Natural killer cell treated with Interleukin-12 subunit alpha and Interleukin-12 subunit beta and Interleukin-15 and Interleukin-18, amount 100 ng/mL, for 72 hours (primary cell): ENCODE measurements around the gene BRDT. TPM values are rescaled to one million over a fixed set of nuclear protein-coding genes. Genes with fewer than 3 reads are reported as not detected.

ENCODE experiments used
- ATAC-seq, 2 donors: fragments of 150-1000 bp; cut with Tn5 transposase in 1 of 2; sonication (Bioruptor Pico), chemical (Tn5 transposase) in 1 of 2; 2 replicates each; pipeline ENCODE4 v1.10.0; 2021
- DNase-seq: peaks from one replicate; pipeline ENCODE4 v3.0.0; 2022; ENCODE audit warnings: low spot score
- H3K27ac Mint-ChIP-seq, 2 donors: 1 replicate in 1 of 2; 2 replicates in 1 of 2; pipeline ENCODE4 v1.8.0; 2022; ENCODE audit warnings: mixed read lengths in 2 of 2, mild to moderate bottlenecking in 1 of 2, moderate library complexity in 1 of 2
- H3K27me3 Mint-ChIP-seq, 2 donors: 1 replicate in 1 of 2; 2 replicates in 1 of 2; pipeline ENCODE4 v1.8.0; 2022; ENCODE audit warnings: mixed read lengths in 2 of 2
- H3K36me3 Mint-ChIP-seq: one replicate; pipeline ENCODE4 v1.8.0; 2022; ENCODE audit warnings: mixed read lengths
- H3K4me1 Mint-ChIP-seq, 2 donors: 1 replicate in 1 of 2; 2 replicates in 1 of 2; pipeline ENCODE4 v1.8.0; 2022; ENCODE audit warnings: low read depth in 2 of 2, mixed read lengths in 2 of 2, mild to moderate bottlenecking in 1 of 2
- H3K4me3 Mint-ChIP-seq: one replicate; pipeline ENCODE4 v1.8.0; 2022; ENCODE audit warnings: mixed read lengths
- H3K9me3 Mint-ChIP-seq: 2 replicates; pipeline ENCODE4 v1.8.0; 2022; ENCODE audit warnings: mixed read lengths
- total RNA-seq, 2 donors: library from RNA; stranded (reverse); gene quantifications; one replicate each; pipeline ENCODE4 v1.2.3, GENCODE V29; 2022

The BRDT gene
- total RNA-seq, 2 donors from 2014 or later: not detected

DNA sequence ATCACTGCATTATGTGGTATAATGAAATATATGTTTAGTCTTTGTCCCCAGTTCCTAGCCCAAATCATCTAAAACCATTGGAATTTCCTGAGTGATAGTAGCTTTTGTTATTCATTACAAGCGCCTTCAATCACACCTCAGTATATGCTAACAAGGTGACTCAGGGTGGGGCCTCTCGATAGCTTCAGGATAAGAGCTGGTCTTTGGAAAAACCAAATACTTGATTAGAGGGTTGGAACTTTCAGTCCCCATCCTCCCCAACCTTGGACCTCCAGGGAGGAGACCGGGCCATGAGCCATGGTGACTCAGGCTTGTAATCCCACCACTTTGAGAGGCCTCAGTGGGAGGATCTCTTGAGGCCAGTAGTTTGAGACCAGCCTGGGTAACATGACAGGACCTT, 5.1 kb upstream of the BRDT start:
- Mint-ChIP-seq H3K27me3 (peaks cover 0 to 4% of the 10 kb centered on the region in 2 donors), H3K36me3 (no peaks in the 10 kb centered on the region), H3K9me3 (no peaks in the 10 kb centered on the region), H3K4me1 (peaks cover 16 to 18% of the 10 kb centered on the region in 2 donors), H3K4me3 (no peak overlapping the region), H3K27ac (no peak overlapping the region)
- no peak for ATAC-seq
- no peak for DNase-seq

- H3K4me3 Mint-ChIP-seq: peak overlapping the region; percentile 78
- peak; percentile 45 to 52 for ATAC-seq
These were observed 1.1 kb upstream of the BRDT start for GRCh38 chr1:91948097-91948496.

DNA sequence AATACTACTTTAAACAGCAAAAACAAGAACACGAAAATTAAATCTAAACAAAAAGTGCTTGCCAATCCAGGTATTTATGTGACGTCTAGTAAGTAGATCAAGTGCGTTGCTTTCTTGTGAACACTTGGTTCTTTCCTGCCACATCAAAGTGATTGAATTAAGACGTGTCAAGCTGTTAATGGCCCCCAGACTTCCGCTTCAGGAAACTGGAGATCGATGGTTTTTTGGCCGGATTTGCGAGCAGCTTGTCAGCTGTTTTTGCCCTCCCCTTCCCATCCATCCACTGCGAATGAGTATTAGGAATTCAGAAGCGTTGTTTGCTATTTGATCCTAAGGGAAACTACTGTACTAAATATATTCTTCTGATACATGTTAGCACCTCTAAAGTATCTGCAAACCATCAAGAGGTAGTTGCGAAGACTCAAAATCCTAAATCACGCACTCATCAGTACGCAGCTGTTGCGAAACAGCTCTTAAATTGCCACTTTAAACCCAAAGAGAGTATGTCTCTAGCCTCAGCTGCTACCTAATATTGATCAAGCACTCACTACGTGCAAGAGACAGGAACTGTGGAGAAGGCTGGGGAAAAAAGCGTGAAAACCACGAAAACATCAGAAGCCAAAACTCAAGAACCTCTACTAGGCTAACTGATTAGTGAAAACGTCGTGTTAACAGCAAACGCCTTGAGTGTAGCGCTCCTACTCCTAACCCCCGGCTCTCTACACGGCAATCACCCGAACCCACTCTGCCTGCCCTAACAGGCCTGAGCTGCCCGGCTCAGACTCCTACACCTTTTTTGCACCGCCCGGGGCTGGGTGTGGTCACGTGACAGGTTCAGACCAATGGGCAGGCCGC, 473 bp upstream of the BRDT start:
- Mint-ChIP-seq H3K4me3 (peak overlapping the region; percentile 78), H3K36me3 (no peaks in the 10 kb centered on the region), H3K9me3 (no peaks in the 10 kb centered on the region), H3K27me3 (peaks cover 0 to 10% of the 10 kb centered on the region in 2 donors), H3K4me1 (peaks cover 20 to 21% of the 10 kb centered on the region in 2 donors), H3K27ac (peak overlapping the region; percentile 72 to 76)
- DNase-seq: peak; percentile 64
- peak; percentile 80 to 86 for ATAC-seq

More at GRCh38 chr1:91948097-91948496, 1.1 kb upstream of the BRDT start:
- no peak for DNase-seq
- H3K36me3 Mint-ChIP-seq: no peaks in the 10 kb centered on the region
- peaks cover 20 to 21% of the 10 kb centered on the region in 2 donors for H3K4me1 Mint-ChIP-seq
- peaks cover 0 to 10% of the 10 kb centered on the region in 2 donors for H3K27me3 Mint-ChIP-seq
- H3K27ac Mint-ChIP-seq: peak overlapping the region; percentile 72 to 76
- no peaks in the 10 kb centered on the region for H3K9me3 Mint-ChIP-seq

DNA sequence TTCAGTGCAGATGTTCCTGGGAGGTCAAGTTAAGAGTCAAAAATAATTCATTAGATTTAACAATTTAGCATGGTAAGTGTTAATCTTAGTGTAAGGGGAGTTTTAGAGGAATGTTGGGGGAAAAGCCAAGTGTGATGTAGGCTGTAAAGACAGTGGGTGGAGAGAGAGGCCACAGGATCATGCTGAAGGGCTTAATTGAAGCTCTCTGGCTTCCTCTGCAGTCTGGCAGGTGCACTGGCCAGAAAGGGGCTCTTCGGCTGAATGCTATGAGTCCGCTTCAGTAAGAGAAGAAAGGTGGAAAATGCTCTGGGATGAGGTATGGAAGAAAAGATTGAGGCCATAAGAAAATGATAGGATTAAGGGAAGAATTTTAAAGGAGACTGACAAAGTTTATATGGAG, 3.0 kb downstream of the BRDT start:
- ATAC-seq (no peak), DNase-seq (no peak)
- Mint-ChIP-seq H3K4me3 (no peak overlapping the region), H3K4me1 (peaks cover 18 to 20% of the 10 kb centered on the region in 2 donors), H3K27me3 (peaks cover 0 to 6% of the 10 kb centered on the region in 2 donors), H3K9me3 (no peaks in the 10 kb centered on the region), H3K27ac (no peak overlapping the region), H3K36me3 (no peaks in the 10 kb centered on the region)

DNA sequence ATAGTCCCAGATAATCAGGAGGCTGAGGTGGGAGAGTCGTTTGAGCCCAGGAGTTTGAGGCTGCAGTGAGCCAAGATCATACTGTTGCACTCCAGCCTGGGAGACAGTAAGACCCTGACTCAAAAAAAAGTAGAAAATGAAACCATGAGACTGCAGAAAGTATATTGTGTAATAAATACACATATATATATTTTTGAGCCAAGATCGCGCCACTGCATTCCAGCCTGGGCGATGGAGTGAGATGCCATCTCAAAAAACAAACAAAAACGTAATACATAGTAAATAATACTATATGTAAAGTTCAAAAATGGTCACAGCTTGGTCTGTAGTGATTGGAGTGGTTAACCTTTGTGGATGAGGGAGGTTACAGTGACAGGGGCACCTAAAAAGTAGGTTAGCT, 9.7 kb downstream of the BRDT start:
- Mint-ChIP-seq H3K9me3 (no peaks in the 10 kb centered on the region), H3K36me3 (no peaks in the 10 kb centered on the region), H3K4me1 (no peaks in the 10 kb centered on the region), H3K4me3 (no peak overlapping the region), H3K27me3 (no peaks in the 10 kb centered on the region), H3K27ac (no peak overlapping the region)
- DNase-seq (no peak), ATAC-seq (no peak)

GRCh38 chr1:91968334-91968733, 19.1 kb downstream of the BRDT start:
- DNase-seq (no peak), ATAC-seq (no peak)
- Mint-ChIP-seq H3K9me3 (no peaks in the 10 kb centered on the region), H3K27ac (no peak overlapping the region), H3K4me3 (no peak overlapping the region), H3K36me3 (no peaks in the 10 kb centered on the region), H3K27me3 (peaks cover 0 to 6% of the 10 kb centered on the region in 2 donors), H3K4me1 (no peaks in the 10 kb centered on the region)

DNA sequence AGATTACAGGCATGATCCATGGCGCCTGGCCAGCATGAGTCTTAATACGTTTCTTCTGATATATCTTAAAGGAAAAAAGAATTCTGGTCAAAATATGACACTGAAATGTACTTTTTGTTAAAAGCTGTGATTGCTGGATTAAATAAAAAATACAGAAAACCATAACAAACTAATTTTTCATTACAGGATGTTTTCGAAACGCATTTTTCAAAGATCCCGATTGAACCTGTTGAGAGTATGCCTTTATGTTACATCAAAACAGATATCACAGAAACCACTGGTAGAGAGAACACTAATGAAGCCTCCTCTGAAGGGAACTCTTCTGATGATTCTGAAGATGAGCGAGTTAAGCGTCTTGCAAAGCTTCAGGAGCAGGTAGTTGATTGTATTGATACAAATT, 30.2 kb downstream of the BRDT start:
- H3K36me3 Mint-ChIP-seq: no peaks in the 10 kb centered on the region
- H3K27me3 Mint-ChIP-seq: peaks cover 7 to 9% of the 10 kb centered on the region in 2 donors
- H3K4me3 Mint-ChIP-seq: no peak overlapping the region
- H3K27ac Mint-ChIP-seq: no peak overlapping the region
- ATAC-seq (no peak), DNase-seq (no peak)
- no peaks in the 10 kb centered on the region for H3K4me1 Mint-ChIP-seq
- no peaks in the 10 kb centered on the region for H3K9me3 Mint-ChIP-seq

GRCh38 chr1:91980663-91981062, 31.5 kb downstream of the BRDT start:
- Mint-ChIP-seq H3K9me3 (no peaks in the 10 kb centered on the region), H3K36me3 (no peaks in the 10 kb centered on the region), H3K4me1 (no peaks in the 10 kb centered on the region), H3K27me3 (peaks cover 0 to 6% of the 10 kb centered on the region in 2 donors), H3K4me3 (no peak overlapping the region), H3K27ac (no peak overlapping the region)
- DNase-seq (no peak), ATAC-seq (no peak)

DNA sequence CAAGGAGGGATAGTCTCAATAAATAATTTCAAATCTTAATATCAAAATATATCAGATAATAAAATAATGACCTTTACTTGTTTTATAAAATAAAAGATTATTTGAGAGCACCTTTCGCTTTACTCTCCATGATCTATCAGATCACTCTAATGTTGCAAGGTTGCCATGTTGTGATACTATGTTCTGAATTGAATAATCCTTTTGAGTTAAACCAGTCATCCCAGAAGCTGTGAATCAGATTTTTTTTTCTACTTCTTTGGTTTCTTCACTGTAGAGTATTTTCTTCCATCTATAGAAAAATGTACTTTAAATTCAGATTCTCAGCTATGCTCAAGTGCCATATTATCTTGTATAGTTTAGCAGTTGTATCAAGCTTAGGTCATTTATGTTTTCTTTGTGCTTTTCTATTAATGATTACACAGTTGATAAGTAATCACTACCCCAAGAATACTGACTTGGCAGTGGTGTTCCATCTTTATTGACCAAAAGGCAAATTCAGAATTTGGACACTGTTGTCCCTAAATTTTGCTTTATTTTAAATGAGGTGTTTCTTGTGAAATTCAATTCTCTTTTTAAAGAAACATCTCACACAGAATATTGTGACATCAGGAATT, 32.9 kb downstream of the BRDT start:
- H3K4me1 Mint-ChIP-seq: no peaks in the 10 kb centered on the region
- DNase-seq (no peak), ATAC-seq (no peak)
- H3K36me3 Mint-ChIP-seq: no peaks in the 10 kb centered on the region
- no peak overlapping the region for H3K27ac Mint-ChIP-seq
- no peaks in the 10 kb centered on the region for H3K9me3 Mint-ChIP-seq
- no peak overlapping the region for H3K4me3 Mint-ChIP-seq
- peaks cover 0 to 6% of the 10 kb centered on the region in 2 donors for H3K27me3 Mint-ChIP-seq

- H3K27ac Mint-ChIP-seq: no peak overlapping the region
- ATAC-seq (no peak), DNase-seq (no peak)
- no peaks in the 10 kb centered on the region for H3K9me3 Mint-ChIP-seq
- no peak overlapping the region for H3K4me3 Mint-ChIP-seq
- no peaks in the 10 kb centered on the region for H3K4me1 Mint-ChIP-seq
- peaks cover 0 to 9% of the 10 kb centered on the region in 2 donors for H3K27me3 Mint-ChIP-seq
- no peaks in the 10 kb centered on the region for H3K36me3 Mint-ChIP-seq
These were observed 44.1 kb downstream of the BRDT start for GRCh38 chr1:91993256-91993655.

DNA sequence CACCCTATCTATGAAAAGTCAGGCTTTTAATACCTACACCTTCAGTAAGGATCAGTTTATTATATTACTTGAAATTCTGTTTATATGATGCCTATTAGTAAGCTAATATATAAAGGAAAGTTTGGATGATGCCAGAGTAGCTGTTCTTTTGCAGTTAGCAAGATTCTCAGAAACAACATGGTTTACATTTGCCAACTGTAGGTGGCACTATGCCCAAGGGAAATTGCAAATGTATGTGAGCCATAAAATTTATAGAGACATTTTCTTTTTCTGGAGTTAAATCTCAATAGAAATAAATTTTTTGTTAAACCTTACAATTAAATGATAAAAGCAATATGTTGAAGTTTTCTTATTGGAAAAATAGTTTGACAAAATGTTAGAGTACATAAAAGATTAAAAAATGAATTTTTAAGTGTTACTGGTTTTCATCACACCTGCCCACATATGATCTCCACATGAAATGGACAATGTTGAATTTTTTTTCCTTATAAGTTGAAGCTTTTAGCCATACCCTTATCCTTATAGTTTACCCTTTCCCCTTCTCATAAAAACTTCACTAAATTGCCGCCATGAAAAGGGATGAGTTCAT, 48.5 kb downstream of the BRDT start:
- Mint-ChIP-seq H3K4me3 (no peak overlapping the region), H3K27ac (no peak overlapping the region)
- DNase-seq: no peak

DNA sequence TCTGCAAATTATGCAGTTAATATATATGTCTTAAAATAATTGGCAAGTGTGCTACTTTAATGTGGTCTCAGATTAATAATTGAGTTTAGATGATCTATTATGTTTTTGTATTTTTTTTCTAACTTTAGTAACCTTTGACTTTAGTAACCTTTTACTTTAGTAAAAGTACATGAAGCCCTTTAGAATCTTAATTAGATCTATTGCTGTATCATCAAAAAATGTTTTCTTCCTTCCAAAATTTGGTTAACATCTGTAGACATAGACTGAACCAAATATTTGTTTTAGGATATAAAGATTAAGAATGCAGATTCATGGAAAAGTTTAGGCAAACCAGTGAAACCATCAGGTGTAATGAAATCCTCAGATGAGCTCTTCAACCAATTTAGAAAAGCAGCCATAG, 54.9 kb downstream of the BRDT start:
- H3K36me3 Mint-ChIP-seq: no peaks in the 10 kb centered on the region
- ATAC-seq: no peak
- no peaks in the 10 kb centered on the region for H3K9me3 Mint-ChIP-seq
- H3K27ac Mint-ChIP-seq: no peak overlapping the region
- no peak overlapping the region for H3K4me3 Mint-ChIP-seq
- H3K27me3 Mint-ChIP-seq: peaks cover 0 to 2% of the 10 kb centered on the region in 2 donors
- H3K4me1 Mint-ChIP-seq: no peaks in the 10 kb centered on the region
- DNase-seq: no peak

More for the DNA sequence above, 48.5 kb downstream of the BRDT start:
- no peaks in the 10 kb centered on the region for H3K9me3 Mint-ChIP-seq
- ATAC-seq: no peak
- H3K4me1 Mint-ChIP-seq: no peaks in the 10 kb centered on the region
- H3K27me3 Mint-ChIP-seq: peaks cover 0 to 9% of the 10 kb centered on the region in 2 donors
- no peaks in the 10 kb centered on the region for H3K36me3 Mint-ChIP-seq

DNA sequence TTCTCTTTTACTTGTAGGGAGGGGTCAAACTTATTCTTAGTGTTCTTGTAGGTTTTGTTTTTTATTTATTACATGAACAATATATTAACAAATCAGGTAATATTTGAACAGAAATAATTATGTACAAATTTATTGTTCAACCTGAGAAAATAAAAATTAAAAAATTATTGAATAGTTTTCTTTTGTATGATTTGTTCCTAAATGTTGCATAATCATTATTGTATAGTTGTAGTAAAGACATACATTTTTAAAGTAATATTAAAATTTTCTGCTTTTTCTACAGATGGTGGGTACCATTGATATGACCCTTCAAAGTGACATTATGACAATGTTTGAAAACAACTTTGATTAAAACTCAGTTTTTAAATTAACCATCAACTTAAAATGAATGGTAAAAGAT, 64.7 kb downstream of the BRDT start:
- ATAC-seq: no peak
- H3K4me3 Mint-ChIP-seq: no peak overlapping the region
- no peak for DNase-seq
- H3K36me3 Mint-ChIP-seq: no peaks in the 10 kb centered on the region
- no peaks in the 10 kb centered on the region for H3K9me3 Mint-ChIP-seq
- no peak overlapping the region for H3K27ac Mint-ChIP-seq
- H3K27me3 Mint-ChIP-seq: no peaks in the 10 kb centered on the region
- H3K4me1 Mint-ChIP-seq: peaks cover 17 to 25% of the 10 kb centered on the region in 2 donors
